A549 treated with ZK216348 at 1 μM for 4 hours (cell line): Measurements from ENCODE around the gene RAPGEF5. TPM values are rescaled to one million over a fixed set of nuclear protein-coding genes. Genes with fewer than 3 reads are reported as not detected.

Source experiments
- total RNA-seq: library from RNA; stranded (reverse); fragments of 200-300 nt; extraction: Qiagen RNA extraction; gene quantifications from 5 replicates; pipeline ENCODE4 v1.2.3, GENCODE V29; 2022; ENCODE audit warnings: low read depth

Gene RAPGEF5, protein sequence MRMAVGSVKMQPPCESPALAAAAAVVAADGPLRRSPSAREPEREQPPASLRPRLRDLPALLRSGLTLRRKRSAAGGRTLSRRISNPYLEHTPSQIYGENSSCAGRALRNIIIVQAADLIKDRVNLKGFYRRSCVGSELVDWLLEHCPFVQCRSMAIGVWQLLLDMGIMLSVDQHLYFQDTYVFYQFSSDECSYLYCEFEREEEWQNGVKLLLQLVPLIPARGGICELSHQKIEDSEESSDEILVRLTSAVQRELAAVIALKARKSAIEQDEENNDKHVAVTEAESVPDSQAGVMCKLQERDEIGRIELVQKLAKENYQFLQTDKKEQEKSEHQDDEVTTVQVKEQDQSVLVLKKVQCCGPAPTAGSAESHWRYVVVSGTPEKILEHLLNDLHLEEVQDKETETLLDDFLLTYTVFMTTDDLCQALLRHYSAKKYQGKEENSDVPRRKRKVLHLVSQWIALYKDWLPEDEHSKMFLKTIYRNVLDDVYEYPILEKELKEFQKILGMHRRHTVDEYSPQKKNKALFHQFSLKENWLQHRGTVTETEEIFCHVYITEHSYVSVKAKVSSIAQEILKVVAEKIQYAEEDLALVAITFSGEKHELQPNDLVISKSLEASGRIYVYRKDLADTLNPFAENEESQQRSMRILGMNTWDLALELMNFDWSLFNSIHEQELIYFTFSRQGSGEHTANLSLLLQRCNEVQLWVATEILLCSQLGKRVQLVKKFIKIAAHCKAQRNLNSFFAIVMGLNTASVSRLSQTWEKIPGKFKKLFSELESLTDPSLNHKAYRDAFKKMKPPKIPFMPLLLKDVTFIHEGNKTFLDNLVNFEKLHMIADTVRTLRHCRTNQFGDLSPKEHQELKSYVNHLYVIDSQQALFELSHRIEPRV
- 0.05 to 0.25 TPM (median 0.18 TPM) in 5 replicates for total RNA-seq

DNA sequence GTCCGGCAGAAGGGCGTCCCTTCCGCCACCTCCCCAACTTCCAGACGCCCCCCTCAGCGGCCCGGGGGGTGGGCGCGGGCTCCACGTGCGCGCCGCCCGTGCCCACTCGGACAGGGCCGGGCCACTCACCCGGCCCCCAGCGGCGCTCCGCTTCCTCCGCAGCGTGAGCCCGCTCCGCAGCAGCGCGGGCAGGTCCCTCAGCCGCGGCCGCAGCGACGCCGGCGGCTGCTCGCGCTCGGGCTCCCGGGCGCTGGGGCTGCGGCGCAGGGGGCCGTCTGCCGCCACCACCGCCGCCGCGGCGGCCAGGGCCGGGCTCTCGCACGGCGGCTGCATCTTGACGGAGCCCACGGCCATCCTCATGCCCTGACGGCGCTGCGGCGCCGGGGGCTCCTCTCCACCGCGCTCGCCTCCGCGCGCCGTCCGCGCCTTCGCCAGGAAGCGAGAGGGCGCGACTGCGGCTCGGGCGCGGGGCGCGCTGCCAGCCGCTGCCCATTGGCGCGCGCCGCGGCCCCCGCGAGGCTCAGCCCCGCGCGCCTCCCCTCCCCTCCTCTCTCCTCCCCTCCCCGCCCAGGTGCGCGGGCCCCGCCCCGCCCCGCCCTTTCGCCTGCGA, at the start of gene RAPGEF5:
RAPGEF5 (minus strand) TSS at position 454 of the 610 bp plus-strand sequence; CDS start at position 360, 94 bp downstream.

Other genes starting within 250 kb of the RAPGEF5 start
- gene STEAP1B, start 143.0 kb upstream of the RAPGEF5 start, total RNA-seq, result 0.16 to 0.23 TPM (median 0.18 TPM) in 3 of 5 replicates, not detected in the others